H9 (cell line): ENCODE results near the gene VAV2. TPM values are rescaled to one million over a fixed set of nuclear protein-coding genes. Genes with fewer than 3 reads are reported as not detected.

Source experiments
- DNase-seq: peaks from one replicate; pipeline ENCODE4 v3.0.0-alpha.2; 2017
- H2AFZ ChIP-seq: one replicate; pipeline ENCODE4 v1.6.1; 2013; ENCODE audit warnings: mild to moderate bottlenecking, low read length, control low read depth, moderate library complexity
- H2AK5ac ChIP-seq: 2 replicates; pipeline ENCODE4 v1.6.1; 2013; ENCODE audit warnings: low read length, control low read depth, mixed read lengths; ENCODE audit not compliant: insufficient read length
- H2BK120ac ChIP-seq: one replicate; pipeline ENCODE4 v1.6.1; 2013; ENCODE audit warnings: low read depth, mild to moderate bottlenecking, low read length, control low read depth, inconsistent platforms; ENCODE audit not compliant: poor library complexity, severe bottlenecking
- H2BK12ac ChIP-seq: 2 replicates; pipeline ENCODE4 v1.6.1; 2013; ENCODE audit warnings: low read length, control low read depth, mixed read lengths, low read depth; ENCODE audit not compliant: insufficient read length
- H2BK15ac ChIP-seq: 2 replicates; pipeline ENCODE4 v1.6.1; 2013; ENCODE audit warnings: low read depth, low read length, control low read depth
- H2BK20ac ChIP-seq: one replicate; pipeline ENCODE4 v1.6.1; 2013; ENCODE audit warnings: low read depth, mild to moderate bottlenecking, low read length, control low read depth, inconsistent platforms; ENCODE audit not compliant: poor library complexity, severe bottlenecking
- H2BK5ac ChIP-seq: 2 replicates; pipeline ENCODE4 v1.6.1; 2013; ENCODE audit warnings: low read length, control low read depth, mixed read lengths; ENCODE audit not compliant: insufficient read length
- H3K14ac ChIP-seq: 2 replicates; pipeline ENCODE4 v1.6.1; 2013; ENCODE audit warnings: low read length, control low read depth; ENCODE audit not compliant: insufficient read depth
- H3K18ac ChIP-seq: 2 replicates; pipeline ENCODE4 v1.6.1; 2013; ENCODE audit warnings: low read depth, mild to moderate bottlenecking, mixed read lengths, low read length, control low read depth; ENCODE audit not compliant: insufficient read length
- H3K23ac ChIP-seq: 2 replicates; pipeline ENCODE4 v1.6.1; 2013; ENCODE audit warnings: low read length, control low read depth, mixed read lengths, low read depth; ENCODE audit not compliant: insufficient read length
- H3K23me2 ChIP-seq: 2 replicates; pipeline ENCODE4 v1.6.1; 2013; ENCODE audit warnings: low read depth, mild to moderate bottlenecking, mixed read lengths, low read length, control low read depth; ENCODE audit not compliant: insufficient read length, poor library complexity, severe bottlenecking
- H3K27ac ChIP-seq: 2 replicates; pipeline ENCODE4 v1.5.1; 2013; ENCODE audit warnings: low read length, control low read depth, mixed read lengths, low read depth; ENCODE audit not compliant: insufficient read length
- H3K27me3 ChIP-seq: 2 replicates; pipeline ENCODE4 v1.6.1; 2013; ENCODE audit warnings: low read length, control low read depth, inconsistent platforms; ENCODE audit not compliant: insufficient read depth
- H3K4ac ChIP-seq: 2 replicates; pipeline ENCODE4 v1.6.1; 2013; ENCODE audit warnings: low read depth, mild to moderate bottlenecking, control low read depth, inconsistent platforms, low read length, moderate library complexity
- H3K4me1 ChIP-seq: 2 replicates; pipeline ENCODE4 v1.6.1; 2013; ENCODE audit warnings: low read length, control low read depth, inconsistent platforms; ENCODE audit not compliant: insufficient read depth
- H3K4me2 ChIP-seq: 2 replicates; pipeline ENCODE4 v1.6.1; 2013; ENCODE audit warnings: low read length, control low read depth, mixed read lengths; ENCODE audit not compliant: insufficient read length, insufficient read depth
- H3K56ac ChIP-seq: 2 replicates; pipeline ENCODE4 v1.6.1; 2013; ENCODE audit warnings: low read depth, mild to moderate bottlenecking, mixed read lengths, low read length, control low read depth; ENCODE audit not compliant: insufficient read length
- H3K79me1 ChIP-seq: 2 replicates; pipeline ENCODE4 v1.6.1; 2013; ENCODE audit warnings: low read depth, mild to moderate bottlenecking, moderate library complexity, low read length, control low read depth, inconsistent platforms; ENCODE audit not compliant: insufficient read depth, poor library complexity, severe bottlenecking
- H3K79me2 ChIP-seq: 2 replicates; pipeline ENCODE4 v1.6.1; 2013; ENCODE audit warnings: low read length, control low read depth, inconsistent platforms; ENCODE audit not compliant: insufficient read depth
- H3K9ac ChIP-seq: 2 replicates; pipeline ENCODE4 v1.6.1; 2013; ENCODE audit warnings: low read length, control low read depth, mixed read lengths; ENCODE audit not compliant: insufficient read length; ENCODE audit errors: extremely low read depth
- H3K9me3 ChIP-seq: one replicate; pipeline ENCODE4 v1.6.1; 2013; ENCODE audit warnings: low read depth, low read length, inconsistent platforms; ENCODE audit not compliant: control insufficient read depth
- H3T11ph ChIP-seq: one replicate; pipeline ENCODE4 v1.6.1; 2013; ENCODE audit warnings: mild to moderate bottlenecking, low read length, control low read depth, inconsistent platforms
- H4K20me1 ChIP-seq: one replicate; pipeline ENCODE4 v1.6.1; 2013; ENCODE audit not compliant: control insufficient read depth, insufficient read length, insufficient read depth
- H4K5ac ChIP-seq: 2 replicates; pipeline ENCODE4 v1.6.1; 2013; ENCODE audit warnings: low read depth, mild to moderate bottlenecking, mixed read lengths, low read length, control low read depth; ENCODE audit not compliant: insufficient read length
- H4K8ac ChIP-seq: replicated peaks from 2 replicates; pipeline ENCODE4 v1.6.1; 2013; ENCODE audit warnings: low read length, control low read depth, mixed read lengths, low read depth; ENCODE audit not compliant: insufficient read length
- H4K91ac ChIP-seq: 2 replicates; pipeline ENCODE4 v1.6.1; 2013; ENCODE audit warnings: low read depth, mild to moderate bottlenecking, moderate library complexity, mixed read lengths, low read length, control low read depth; ENCODE audit not compliant: insufficient read length
- H3K27ac Mint-ChIP-seq, 3 experiments: 2 replicates in 2 of 3; 3 replicates in 1 of 3; pipeline ENCODE4 v1.8.0; 2020 to 2021; ENCODE audit warnings: mixed read lengths in 3 of 3, mild to moderate bottlenecking in 1 of 3, moderate library complexity in 1 of 3
- H3K27me3 Mint-ChIP-seq: 2 replicates; pipeline ENCODE4 v1.8.0; 2021; ENCODE audit warnings: low read depth, mild to moderate bottlenecking, moderate library complexity, mixed read lengths
- H3K36me3 Mint-ChIP-seq, 3 experiments: 2 replicates in 2 of 3; 3 replicates in 1 of 3; pipeline ENCODE4 v1.8.0; 2020 to 2021; ENCODE audit warnings: low read depth in 3 of 3, mixed read lengths in 3 of 3; ENCODE audit not compliant: insufficient read depth in 1 of 3
- H3K4me1 Mint-ChIP-seq, 2 experiments: 2 replicates each; pipeline ENCODE4 v1.8.0; 2020; ENCODE audit warnings: mixed read lengths in 2 of 2
- H3K4me3 Mint-ChIP-seq, 2 experiments: 2 replicates in 1 of 2; 3 replicates in 1 of 2; pipeline ENCODE4 v1.8.0; 2020 to 2021; ENCODE audit warnings: mild to moderate bottlenecking in 2 of 2, mixed read lengths in 2 of 2, moderate library complexity in 1 of 2
- H3K9me3 Mint-ChIP-seq, 2 experiments: 2 replicates in 1 of 2; 3 replicates in 1 of 2; pipeline ENCODE4 v1.8.0; 2020; ENCODE audit warnings: mild to moderate bottlenecking in 2 of 2, mixed read lengths in 2 of 2, moderate library complexity in 1 of 2
- CTCF ChIP-seq: fragments of 200-600 bp; sonication (generic); conservative IDR thresholded peaks from 3 replicates; pipeline ENCODE4 v1.8.0; 2021; ENCODE audit warnings: antibody characterized with exemption, mild to moderate bottlenecking
- WGBS: extraction: QIAGEN DNeasy Blood & Tissue Kit; methylation state at CpG from one replicate; pipeline ENCODE4 v1.1.7; 2013; ENCODE audit warnings: missing lambda C conversion rate, low lambda C conversion rate, mixed read lengths; ENCODE audit not compliant: insufficient read length; ENCODE audit errors: extremely low coverage; 5-methylcytosine and 5-hydroxymethylcytosine counted together
- total RNA-seq: library from RNA; stranded (reverse); gene quantifications from 2 replicates; pipeline ENCODE4 v1.2.1, GENCODE V29; 2021

Gene VAV2
- total RNA-seq, 1 experiment from 2014 or later, result 58.7 TPM

GRCh38 chr9:134005381-134005780 is 13.3 kb upstream of the VAV2 start:
- Mint-ChIP-seq H3K4me3 (no peak overlapping the region), H3K9me3 (peaks cover 4 to 7% of the 10 kb centered on the region in 2 experiments), H3K4me1 (no peaks in the 10 kb centered on the region), H3K27me3 (peaks cover 12% of the 10 kb centered on the region), H3K27ac (no peak overlapping the region), H3K36me3 (no peaks in the 10 kb centered on the region)
- Histone ChIP-seq H3K79me2 (no peaks in the 10 kb centered on the region), H3K4me1 (no peaks in the 10 kb centered on the region), H3K79me1 (no peaks in the 10 kb centered on the region), H2AK5ac (no peak overlapping the region), H3K4me2 (no peak overlapping the region), H4K91ac (no peak overlapping the region), H3K56ac (no peak overlapping the region), H3K27ac (no peak overlapping the region), H4K5ac (no peak overlapping the region), H3K18ac (peak overlapping the region; percentile 11), H2BK12ac (no peak overlapping the region), H2BK120ac (no peak overlapping the region), H3K9ac (no peak overlapping the region), H3K23me2 (no peaks in the 10 kb centered on the region), H2BK15ac (no peak overlapping the region), H2AFZ (no peak overlapping the region), H3K23ac (no peak overlapping the region), H2BK5ac (no peak overlapping the region), H4K20me1 (no peaks in the 10 kb centered on the region), H3T11ph (no peak overlapping the region), H3K9me3 (no peaks in the 10 kb centered on the region), H3K4ac (no peak overlapping the region), H2BK20ac (no peak overlapping the region), H3K14ac (no peak overlapping the region), H3K27me3 (no peaks in the 10 kb centered on the region), H4K8ac (no peak overlapping the region)
- WGBS, result no CpG with 5 or more reads among the region's 8 CpGs
- no peak for TF ChIP-seq CTCF
- DNase-seq, result no peak
